ENCODE data around the gene DLX4.

DLX4 gene

GRCh38 chr17:49990331-49990730 lies 21.3 kb downstream of the DLX4 start:
- no peak for DNase-seq

DNA sequence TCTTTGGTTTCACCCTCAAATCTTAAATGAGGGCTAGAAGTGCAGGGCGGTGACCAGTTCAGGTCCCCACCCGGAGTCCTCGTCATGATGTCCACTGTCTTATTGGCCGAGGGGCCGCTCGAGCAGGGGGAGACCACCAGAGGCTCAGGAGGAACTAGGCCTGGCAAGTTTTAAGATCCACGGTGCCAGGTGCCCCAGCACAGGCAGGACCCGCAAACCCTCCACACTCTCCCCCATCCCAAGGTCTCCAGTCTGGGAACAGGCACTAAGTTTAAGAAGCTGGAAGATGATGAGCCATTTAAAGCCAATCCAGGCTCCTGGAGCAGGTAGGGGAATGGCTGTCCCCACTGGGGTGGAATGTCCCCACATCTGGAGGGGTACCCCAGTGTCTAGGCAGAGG lies 21.9 kb downstream of the DLX4 start:
- no peak for DNase-seq

DNA sequence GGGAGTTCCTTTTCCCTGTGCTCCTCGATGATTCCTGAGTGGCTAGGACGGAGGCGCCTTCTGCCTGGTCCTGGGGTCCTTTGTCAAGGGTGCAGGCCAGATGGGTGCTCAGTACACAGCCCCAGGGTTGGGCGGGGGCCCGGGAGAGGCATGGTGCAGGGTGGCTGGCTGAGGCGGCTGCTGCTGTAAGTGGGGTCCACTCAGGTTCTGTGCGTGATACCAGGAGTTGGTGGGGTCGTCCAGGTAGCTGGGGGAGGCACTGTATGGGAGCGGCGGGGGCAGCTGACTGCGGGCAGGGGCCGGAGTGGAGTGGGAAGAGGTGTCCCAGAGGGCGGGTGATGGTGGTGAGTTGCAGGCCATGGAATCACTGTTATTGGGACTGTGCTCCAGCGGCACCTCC lies 22.4 kb downstream of the DLX4 start:
- no peak for DNase-seq

DNA sequence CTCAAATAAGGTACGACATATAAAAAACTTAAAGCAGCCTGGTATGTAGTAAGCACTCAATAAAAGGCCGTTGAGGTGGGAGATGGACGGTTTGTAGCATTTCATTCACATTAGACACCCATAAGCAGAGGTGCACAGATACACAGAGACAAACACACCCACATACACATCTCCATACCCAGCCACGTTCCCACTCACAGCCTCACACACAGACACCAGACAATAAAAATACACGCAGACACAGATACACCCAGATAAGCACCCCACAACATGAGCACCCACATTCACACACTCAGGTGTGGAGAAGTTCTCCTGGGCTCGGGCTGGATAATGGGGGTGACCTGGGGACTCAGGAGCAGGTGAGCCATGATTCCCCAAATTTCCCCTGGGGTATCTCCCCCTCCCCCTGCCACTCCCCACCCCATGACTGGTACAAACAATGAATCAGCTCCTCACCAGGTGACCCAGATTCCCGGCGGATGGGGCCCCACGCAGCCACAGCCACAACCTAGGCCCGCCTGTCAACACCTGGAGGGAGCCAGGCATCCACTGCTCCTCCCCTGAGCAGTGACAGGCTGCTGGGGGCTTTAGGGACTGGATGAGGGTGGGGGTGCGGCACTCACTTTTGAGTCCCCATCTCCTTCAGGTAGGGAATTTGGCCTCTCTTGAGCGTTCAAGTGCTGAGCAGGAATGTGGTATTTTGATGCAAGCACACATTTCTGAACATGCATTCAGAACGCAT lies 23.4 kb downstream of the DLX4 start:
- DNase-seq: no peak

DNA sequence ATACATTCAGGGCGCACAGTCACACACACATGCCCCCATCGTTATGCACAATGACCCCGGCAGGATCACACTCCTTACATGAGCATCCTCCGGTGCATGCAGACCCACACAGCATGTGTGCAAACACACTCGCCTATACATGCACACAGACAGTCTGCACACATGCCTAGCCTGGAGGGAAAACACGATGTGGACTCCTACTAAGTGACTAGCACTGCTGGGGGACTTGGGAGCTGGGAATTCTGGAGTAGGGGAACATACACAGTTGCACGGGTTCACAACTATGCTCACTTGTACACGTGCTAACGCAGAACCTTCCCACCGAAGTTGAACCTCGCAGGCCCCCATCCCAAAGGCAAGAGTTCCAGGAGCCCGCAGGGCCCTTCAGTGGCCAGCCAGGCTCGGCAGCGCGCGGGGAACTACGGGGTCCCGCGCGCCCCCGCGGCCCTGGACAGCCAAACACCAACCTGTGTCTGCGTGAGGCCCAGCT lies 24.0 kb downstream of the DLX4 start:
- no peak for DNase-seq

GRCh38 chr17:49993423-49994060 lies 24.6 kb downstream of the DLX4 start:
- DNase-seq: no peak

GRCh38 chr17:49994085-49995054 lies 25.4 kb downstream of the DLX4 start:
- no peak for DNase-seq

- DNase-seq: peak; percentile 75
Measured at GRCh38 chr17:49995055-49995738, 26.2 kb downstream of the DLX4 start, which contains the start of gene DLX3. DLX3 (minus strand) TSS chr17:49995224; CDS start chr17:49994998, 226 bp downstream.

DNA sequence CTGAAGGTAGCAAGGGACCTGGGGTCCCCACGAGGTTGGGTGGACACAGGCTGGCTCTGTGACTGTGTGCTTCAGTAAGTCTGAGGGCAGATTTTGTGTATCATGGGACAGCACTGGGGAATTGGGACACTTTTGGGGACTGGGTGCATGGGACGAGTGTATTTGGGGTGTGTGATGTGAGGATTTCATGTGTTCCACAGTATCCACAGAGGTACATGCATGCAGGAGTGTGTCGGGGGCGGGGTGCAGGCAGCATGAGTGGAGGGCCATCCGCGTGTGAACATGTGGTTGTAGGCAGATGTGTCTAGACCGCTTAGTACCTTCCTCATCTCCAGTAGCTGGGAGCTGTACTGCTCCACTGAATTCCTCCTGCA lies 27.1 kb downstream of the DLX4 start:
- DNase-seq: no peak

- DNase-seq: peak; percentile 28
Measured at GRCh38 chr17:49996495-49997300, 27.7 kb downstream of the DLX4 start.

DNA sequence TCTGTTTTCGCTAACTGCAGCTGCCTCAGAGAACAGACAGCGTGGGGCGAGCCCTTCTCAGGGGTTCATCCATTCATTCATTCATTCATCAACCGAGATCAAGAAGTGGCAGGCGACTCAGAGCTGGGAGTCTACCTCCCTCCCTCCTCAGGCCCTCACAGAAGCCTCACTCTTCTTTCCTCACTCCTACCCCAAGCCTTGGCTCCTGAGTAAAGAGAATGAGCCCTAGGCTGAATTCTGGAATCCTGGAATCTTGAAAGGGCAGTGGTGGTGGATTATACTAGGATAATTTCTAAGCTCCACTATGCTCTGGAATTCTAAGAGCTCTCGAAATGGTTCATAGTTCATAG lies 28.3 kb downstream of the DLX4 start:
- no peak for DNase-seq

- peak; percentile 66 for DNase-seq
Measured at GRCh38 chr17:49997773-49998703, 29.0 kb downstream of the DLX4 start.

- DNase-seq: no peak
Measured at GRCh38 chr17:49998836-49999511, 30.0 kb downstream of the DLX4 start.

- no peak for DNase-seq
Measured at GRCh38 chr17:50003911-50004310, 34.9 kb downstream of the DLX4 start.

GRCh38 chr17:50009282-50009681 lies 40.3 kb downstream of the DLX4 start:
- no peak for DNase-seq

DNA sequence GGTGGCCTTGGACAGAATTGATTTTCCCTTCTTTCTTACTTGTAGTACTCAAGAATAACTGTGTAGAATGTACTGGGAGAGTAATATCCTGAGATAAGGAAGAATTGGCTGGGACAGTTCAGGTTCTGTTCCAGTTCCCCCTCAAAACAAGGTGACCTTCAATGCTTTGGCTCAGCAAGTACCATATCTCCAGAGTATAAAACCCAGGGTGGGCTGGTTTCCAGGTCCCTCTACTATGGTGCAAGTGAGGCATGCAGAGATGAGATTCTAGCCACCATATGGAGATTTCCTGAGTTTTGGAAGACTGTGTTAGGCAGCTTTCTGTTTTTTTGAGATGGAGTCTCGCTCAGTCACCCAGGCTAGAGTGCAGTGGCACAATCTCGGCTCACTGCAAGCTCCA lies 44.1 kb downstream of the DLX4 start:
- no peak for DNase-seq

DNA sequence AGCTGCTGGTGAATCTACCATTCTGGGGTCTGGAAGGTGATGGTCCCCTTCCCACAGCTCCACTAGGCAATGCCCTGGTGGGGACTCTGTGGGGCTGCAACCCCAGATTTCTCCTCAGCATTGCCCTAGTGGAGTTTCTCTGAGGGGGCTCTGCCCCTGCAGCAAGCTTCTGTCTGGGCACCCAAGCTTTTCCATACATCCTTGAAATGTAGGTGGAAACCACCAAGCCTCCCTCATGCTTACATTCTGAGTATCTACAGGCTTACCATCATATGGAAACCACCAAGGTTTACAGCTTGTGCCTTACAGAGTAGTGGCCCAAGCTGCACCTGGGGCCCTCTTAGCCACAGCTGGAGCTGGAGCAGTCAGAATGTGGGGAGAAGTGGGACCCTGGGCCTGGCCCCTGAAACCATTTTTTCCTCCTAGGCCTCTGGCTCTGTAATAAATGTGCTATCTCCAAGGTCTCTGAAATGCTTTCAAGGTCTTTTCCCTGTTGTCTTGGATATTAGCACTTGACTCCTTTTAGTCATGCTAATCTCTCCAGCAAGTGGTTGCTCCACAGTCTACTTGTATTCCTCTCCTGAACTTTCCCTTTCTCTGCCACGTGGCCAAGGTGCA lies 45.6 kb downstream of the DLX4 start:
- DNase-seq: no peak

- no peak for DNase-seq
Measured at GRCh38 chr17:50015146-50015545, 46.2 kb downstream of the DLX4 start.

- no peak for DNase-seq
Measured at GRCh38 chr17:50018909-50019308, 49.9 kb downstream of the DLX4 start.

Measured in NCI-H2107 (cell line).